Measurements from ENCODE around the gene PSMA2.

PSMA2 gene

DNA sequence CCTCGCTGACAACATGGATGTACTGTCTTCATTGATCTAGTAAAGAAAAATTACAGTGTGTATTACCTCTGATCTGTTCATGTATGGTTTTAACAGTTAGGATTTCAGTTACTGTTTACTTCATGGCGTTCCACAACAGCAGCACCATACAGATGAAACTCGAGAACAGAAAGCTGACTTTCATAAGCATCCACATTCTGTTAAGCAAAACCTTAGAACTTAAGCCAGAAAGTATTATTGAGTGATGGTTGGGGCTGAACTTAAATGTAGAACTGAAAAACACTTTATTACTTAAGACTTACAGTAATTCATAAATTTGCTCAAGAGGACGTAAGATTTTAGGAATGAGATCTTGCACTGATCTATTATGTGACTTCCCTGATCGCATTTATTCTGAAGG lies 3.9 kb upstream of the PSMA2 start:
- no peaks in the 10 kb centered on the region for H3K9me3 ChIP-seq (ENCODE audit: insufficient read depth, low read depth, low read length)
- H3K4me3 ChIP-seq (ENCODE audit: low read length) = no peak overlapping the region
- H3K9ac ChIP-seq (ENCODE audit: low read depth, low read length) = no peak overlapping the region
- peaks cover 57% of the 10 kb centered on the region for H3K36me3 ChIP-seq (ENCODE audit: insufficient read depth, low read depth, low read length)
- peaks cover 4% of the 10 kb centered on the region; the same call in 1 of the 2 replicates for H3K4me1 ChIP-seq (ENCODE audit: insufficient read depth, low read length)
- H3K27me3 ChIP-seq (ENCODE audit: insufficient read depth, low read length) = no peaks in the 10 kb centered on the region
- H3K27ac ChIP-seq (ENCODE audit: low read length) = no peak overlapping the region

DNA sequence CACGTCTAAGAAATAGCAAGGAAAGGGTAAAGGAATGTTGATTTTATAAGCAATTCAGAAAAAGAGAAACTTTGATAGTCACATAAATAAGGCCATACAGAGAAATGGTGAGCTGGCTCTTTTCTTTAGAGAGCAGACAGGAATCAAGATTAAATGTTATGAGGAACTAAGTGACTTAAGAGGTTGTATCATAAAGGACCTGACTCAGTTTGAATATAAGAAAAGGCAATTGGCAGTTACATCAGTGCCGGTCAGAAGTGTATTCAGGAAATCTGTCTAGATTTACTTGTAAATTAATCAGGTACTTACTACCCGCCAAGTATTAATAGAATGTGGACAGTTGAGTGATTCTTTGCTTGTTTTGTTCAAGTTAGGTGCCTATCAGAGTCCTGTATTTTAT lies 2.3 kb upstream of the PSMA2 start:
- peaks cover 55% of the 10 kb centered on the region for H3K36me3 ChIP-seq (ENCODE audit: insufficient read depth, low read depth, low read length)
- no peak overlapping the region for H3K9ac ChIP-seq (ENCODE audit: low read depth, low read length)
- H3K4me1 ChIP-seq (ENCODE audit: insufficient read depth, low read length) = peaks cover 7% of the 10 kb centered on the region; the same call in 1 of the 2 replicates
- H3K4me3 ChIP-seq (ENCODE audit: low read length) = no peak overlapping the region
- H3K27me3 ChIP-seq (ENCODE audit: insufficient read depth, low read length) = no peaks in the 10 kb centered on the region
- no peak overlapping the region for H3K27ac ChIP-seq (ENCODE audit: low read length)
- H3K9me3 ChIP-seq (ENCODE audit: insufficient read depth, low read depth, low read length) = no peaks in the 10 kb centered on the region

DNA sequence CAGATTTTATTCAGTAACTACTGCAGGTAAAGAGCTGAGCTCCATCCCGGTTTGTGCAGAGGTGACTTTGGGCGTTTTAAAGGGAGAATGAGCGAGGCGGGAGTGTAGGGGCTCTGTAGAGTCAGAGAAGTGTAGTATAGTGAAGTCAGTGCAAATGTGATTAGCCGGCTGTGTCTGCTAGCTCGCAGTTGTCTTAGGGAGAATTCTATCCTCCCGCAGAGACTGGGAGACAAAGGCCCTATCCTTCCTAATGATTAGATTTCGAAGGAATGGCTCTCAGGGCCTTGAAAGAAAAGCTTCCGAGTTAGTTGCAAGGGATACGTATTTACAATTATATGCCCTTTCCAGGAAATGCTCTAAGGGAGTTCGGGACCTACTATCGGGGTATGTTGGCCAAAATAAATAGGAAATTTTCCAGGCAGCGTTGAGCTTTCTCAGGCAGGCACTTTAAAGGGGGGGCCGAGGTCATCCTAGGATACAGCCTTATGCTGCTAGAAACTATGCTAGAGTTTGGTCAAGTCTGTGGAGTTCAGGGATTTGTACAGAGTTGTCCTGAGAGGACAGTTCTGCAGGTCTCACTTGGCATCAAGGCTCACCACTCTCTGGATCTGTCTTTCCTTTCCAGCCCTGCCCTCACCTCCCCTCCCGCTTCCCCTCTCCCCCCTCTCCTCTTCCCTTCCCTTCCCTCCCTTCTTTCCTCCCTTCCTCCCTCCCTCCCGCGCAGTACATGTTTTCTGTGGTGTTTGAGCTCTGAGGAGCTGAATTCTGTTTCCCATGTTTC lies 1.0 kb upstream of the PSMA2 start:
- peak overlapping the region; percentile 98 for H3K9ac ChIP-seq (ENCODE audit: low read depth, low read length)
- H3K9me3 ChIP-seq (ENCODE audit: insufficient read depth, low read depth, low read length) = no peaks in the 10 kb centered on the region
- H3K27me3 ChIP-seq (ENCODE audit: insufficient read depth, low read length) = no peaks in the 10 kb centered on the region
- peaks cover 47% of the 10 kb centered on the region for H3K36me3 ChIP-seq (ENCODE audit: insufficient read depth, low read depth, low read length)
- H3K4me3 ChIP-seq (ENCODE audit: low read length) = peak overlapping the region; percentile 97
- peak overlapping the region; percentile 53 for H3K27ac ChIP-seq (ENCODE audit: low read length)
- peaks cover 7% of the 10 kb centered on the region; the same call in 1 of the 2 replicates for H3K4me1 ChIP-seq (ENCODE audit: insufficient read depth, low read length)

DNA sequence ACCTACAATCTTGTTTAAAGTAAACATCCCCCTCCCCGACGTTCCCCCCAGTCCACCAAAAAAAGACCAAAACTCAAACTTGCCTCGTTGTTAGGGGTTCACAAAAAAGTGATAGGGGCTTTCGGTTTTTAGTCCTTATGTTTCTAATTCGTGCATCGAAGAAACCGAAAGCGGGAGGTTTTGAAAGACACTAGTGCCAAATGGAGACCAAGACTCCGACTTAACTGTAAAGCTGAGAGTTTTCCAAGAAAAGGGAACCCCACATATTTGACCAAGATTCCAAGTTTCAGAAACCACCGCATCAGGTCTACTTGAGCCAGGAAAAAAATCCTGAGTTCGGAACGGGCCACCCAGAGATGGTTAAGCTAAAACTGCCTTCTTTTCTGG lies 534 bp downstream of the PSMA2 start:
- Histone ChIP-seq H3K4me3 (ENCODE audit: low read length) (peak overlapping the region; percentile 97), H3K27ac (ENCODE audit: low read length) (peak overlapping the region; percentile 90), H3K9ac (ENCODE audit: low read depth, low read length) (peak overlapping the region; percentile 98), H3K36me3 (ENCODE audit: insufficient read depth, low read depth, low read length) (peaks cover 48% of the 10 kb centered on the region), H3K4me1 (ENCODE audit: insufficient read depth, low read length) (peaks cover 7% of the 10 kb centered on the region; the same call in 1 of the 2 replicates), H3K9me3 (ENCODE audit: insufficient read depth, low read depth, low read length) (no peaks in the 10 kb centered on the region), H3K27me3 (ENCODE audit: insufficient read depth, low read length) (no peaks in the 10 kb centered on the region)

DNA sequence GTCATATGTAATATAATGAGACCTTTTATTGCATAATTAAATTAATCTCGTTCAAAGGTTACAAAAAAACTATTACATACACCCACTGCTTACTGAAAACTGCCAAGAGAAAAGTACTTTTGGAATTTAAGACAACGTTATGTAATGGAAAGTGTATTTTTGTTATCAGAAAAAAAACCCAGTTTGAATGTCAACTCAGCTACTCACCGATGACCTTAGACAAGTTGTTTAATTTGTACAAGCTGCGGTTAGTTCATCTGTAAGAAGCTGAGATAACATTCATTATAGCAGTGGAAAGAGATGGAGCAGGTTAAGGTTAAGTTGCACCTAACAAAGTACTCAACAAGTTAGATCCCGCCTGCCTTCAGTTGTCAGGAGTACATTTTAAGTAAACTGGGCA lies 1.1 kb downstream of the PSMA2 start:
- no peaks in the 10 kb centered on the region for H3K27me3 ChIP-seq (ENCODE audit: insufficient read depth, low read length)
- peaks cover 7% of the 10 kb centered on the region; the same call in 1 of the 2 replicates for H3K4me1 ChIP-seq (ENCODE audit: insufficient read depth, low read length)
- peak overlapping the region; percentile 97 for H3K4me3 ChIP-seq (ENCODE audit: low read length)
- peak overlapping the region; percentile 98 for H3K9ac ChIP-seq (ENCODE audit: low read depth, low read length)
- H3K27ac ChIP-seq (ENCODE audit: low read length) = no peak overlapping the region
- peaks cover 48% of the 10 kb centered on the region for H3K36me3 ChIP-seq (ENCODE audit: insufficient read depth, low read depth, low read length)
- H3K9me3 ChIP-seq (ENCODE audit: insufficient read depth, low read depth, low read length) = no peaks in the 10 kb centered on the region

DNA sequence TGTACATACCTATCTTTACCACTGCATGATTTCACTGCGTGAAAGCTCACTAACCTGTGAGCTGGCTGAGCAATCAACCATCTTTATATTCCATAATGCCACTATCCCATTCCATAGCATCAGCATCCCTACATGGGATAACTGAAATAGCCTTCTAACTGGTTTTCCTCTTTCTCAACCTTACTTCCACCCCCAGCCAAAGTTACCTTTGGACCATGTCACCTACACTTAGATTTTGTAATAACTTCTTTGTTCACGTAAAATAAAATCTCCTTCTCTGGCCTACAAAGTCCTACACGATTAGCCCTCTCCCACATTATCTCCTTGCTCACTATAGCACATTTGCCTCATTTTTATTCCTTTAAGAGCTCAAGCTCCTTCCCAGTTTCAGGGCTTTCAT lies 2.5 kb downstream of the PSMA2 start:
- Histone ChIP-seq H3K36me3 (ENCODE audit: insufficient read depth, low read depth, low read length) (peaks cover 51% of the 10 kb centered on the region), H3K4me1 (ENCODE audit: insufficient read depth, low read length) (peaks cover 7% of the 10 kb centered on the region; the same call in 1 of the 2 replicates), H3K27ac (ENCODE audit: low read length) (no peak overlapping the region), H3K27me3 (ENCODE audit: insufficient read depth, low read length) (no peaks in the 10 kb centered on the region), H3K9me3 (ENCODE audit: insufficient read depth, low read depth, low read length) (no peaks in the 10 kb centered on the region), H3K4me3 (ENCODE audit: low read length) (peak overlapping the region; percentile 97; the same call in 1 of the 2 replicates), H3K9ac (ENCODE audit: low read depth, low read length) (peak overlapping the region; percentile 23; the same call in 1 of the 2 replicates)

DNA sequence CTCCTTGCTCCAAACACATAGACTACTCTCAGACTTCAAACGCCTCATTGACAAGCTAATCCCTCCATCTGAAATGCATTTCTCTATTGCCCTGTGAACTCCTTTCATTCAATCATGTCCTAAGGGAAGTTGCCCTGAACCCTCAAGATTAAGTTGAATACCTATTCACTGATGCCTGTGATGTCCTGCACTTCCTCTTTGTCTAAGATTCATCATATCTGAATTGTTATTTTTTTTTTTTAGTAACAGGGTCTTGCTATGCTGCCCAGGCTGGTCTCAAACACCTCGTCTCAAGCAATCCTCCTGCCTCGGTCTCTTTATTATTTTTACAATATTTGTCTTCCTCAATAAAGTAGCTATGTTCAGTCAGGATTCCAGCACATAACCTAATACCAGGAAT lies 3.2 kb downstream of the PSMA2 start:
- Histone ChIP-seq H3K9me3 (ENCODE audit: insufficient read depth, low read depth, low read length) (no peaks in the 10 kb centered on the region), H3K27ac (ENCODE audit: low read length) (no peak overlapping the region), H3K27me3 (ENCODE audit: insufficient read depth, low read length) (no peaks in the 10 kb centered on the region), H3K9ac (ENCODE audit: low read depth, low read length) (no peak overlapping the region), H3K36me3 (ENCODE audit: insufficient read depth, low read depth, low read length) (peaks cover 58% of the 10 kb centered on the region), H3K4me3 (ENCODE audit: low read length) (no peak overlapping the region), H3K4me1 (ENCODE audit: insufficient read depth, low read length) (peaks cover 7% of the 10 kb centered on the region; the same call in 1 of the 2 replicates)

DNA sequence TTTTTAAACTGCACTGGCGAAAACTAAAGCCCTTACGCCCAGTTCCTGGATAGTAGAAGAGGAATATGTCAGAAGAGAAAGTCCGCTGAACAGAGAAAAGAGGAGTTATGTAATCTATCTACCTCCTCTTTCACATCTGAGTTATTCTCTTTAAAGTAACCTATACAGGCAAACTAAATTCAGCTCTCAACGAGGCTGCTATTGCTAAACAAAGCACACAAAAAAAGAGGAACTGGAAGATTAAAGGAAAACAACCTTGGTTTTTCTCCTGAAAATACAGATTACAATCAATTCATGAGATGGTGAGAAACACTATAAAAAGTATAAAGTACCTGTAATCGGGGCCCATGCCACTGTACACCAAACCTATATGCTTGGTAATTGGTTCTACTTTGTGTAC lies 5.8 kb downstream of the PSMA2 start:
- Histone ChIP-seq H3K36me3 (ENCODE audit: insufficient read depth, low read depth, low read length) (peaks cover 83% of the 10 kb centered on the region), H3K9ac (ENCODE audit: low read depth, low read length) (no peak overlapping the region), H3K27me3 (ENCODE audit: insufficient read depth, low read length) (no peaks in the 10 kb centered on the region), H3K9me3 (ENCODE audit: insufficient read depth, low read depth, low read length) (no peaks in the 10 kb centered on the region), H3K4me1 (ENCODE audit: insufficient read depth, low read length) (peaks cover 3% of the 10 kb centered on the region; the same call in 1 of the 2 replicates), H3K4me3 (ENCODE audit: low read length) (no peak overlapping the region), H3K27ac (ENCODE audit: low read length) (no peak overlapping the region)

DNA sequence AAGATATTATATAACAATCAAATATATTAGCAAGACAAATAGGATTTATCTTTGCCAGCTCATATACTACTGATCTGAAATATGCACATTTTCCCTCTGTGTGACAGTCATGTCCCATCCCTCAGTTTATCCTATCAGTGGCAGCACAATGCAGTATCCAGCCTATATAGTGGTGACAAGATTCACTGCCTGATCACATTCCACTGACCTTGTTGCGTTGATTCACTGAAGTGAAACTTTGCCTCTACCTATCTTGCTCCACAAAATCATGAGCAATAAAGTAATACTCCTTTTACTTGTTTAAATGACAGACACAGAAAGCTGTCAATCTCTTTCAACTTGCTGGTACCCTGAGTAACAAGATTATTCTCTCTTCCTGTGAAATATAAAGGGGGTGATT lies 6.3 kb downstream of the PSMA2 start:
- H3K9me3 ChIP-seq (ENCODE audit: insufficient read depth, low read depth, low read length) = no peaks in the 10 kb centered on the region
- H3K4me1 ChIP-seq (ENCODE audit: insufficient read depth, low read length) = peaks cover under 1% of the 10 kb centered on the region; the same call in 1 of the 2 replicates
- H3K27ac ChIP-seq (ENCODE audit: low read length) = no peak overlapping the region
- no peak overlapping the region for H3K4me3 ChIP-seq (ENCODE audit: low read length)
- no peaks in the 10 kb centered on the region for H3K27me3 ChIP-seq (ENCODE audit: insufficient read depth, low read length)
- H3K9ac ChIP-seq (ENCODE audit: low read depth, low read length) = no peak overlapping the region
- H3K36me3 ChIP-seq (ENCODE audit: insufficient read depth, low read depth, low read length) = peaks cover 86% of the 10 kb centered on the region

DNA sequence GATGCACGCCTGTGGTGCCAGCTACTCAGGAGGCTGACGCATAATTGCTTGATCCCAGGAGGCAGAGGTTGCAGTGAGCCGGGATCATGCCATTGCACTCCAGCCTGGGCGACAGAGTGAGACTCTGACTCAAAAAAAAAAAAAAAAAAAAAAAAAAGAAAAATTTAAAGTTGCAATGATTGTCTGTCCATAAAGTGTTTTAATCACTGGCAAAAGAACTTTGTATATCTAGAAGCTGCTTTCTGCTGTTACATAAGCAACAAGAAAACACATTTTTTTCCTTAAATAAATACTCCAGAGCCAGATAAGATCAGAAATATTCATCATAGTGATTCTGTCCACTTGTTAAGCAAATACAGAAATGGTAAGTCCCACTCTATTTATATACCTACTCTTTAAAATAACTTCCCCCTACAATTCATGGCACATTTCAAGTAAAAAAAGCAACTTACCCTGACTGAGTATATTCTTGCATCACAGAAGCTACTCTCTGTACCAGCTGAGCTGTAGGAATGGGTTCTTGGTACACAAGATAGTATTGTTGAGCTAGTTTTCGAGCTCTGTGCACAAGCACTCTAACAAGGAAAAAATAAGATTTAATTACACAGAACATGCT lies 7.6 kb downstream of the PSMA2 start:
- no peaks in the 10 kb centered on the region for H3K4me1 ChIP-seq (ENCODE audit: insufficient read depth, low read length)
- peaks cover 92% of the 10 kb centered on the region for H3K36me3 ChIP-seq (ENCODE audit: insufficient read depth, low read depth, low read length)
- H3K27me3 ChIP-seq (ENCODE audit: insufficient read depth, low read length) = no peaks in the 10 kb centered on the region
- H3K9ac ChIP-seq (ENCODE audit: low read depth, low read length) = no peak overlapping the region
- no peak overlapping the region for H3K27ac ChIP-seq (ENCODE audit: low read length)
- no peaks in the 10 kb centered on the region for H3K9me3 ChIP-seq (ENCODE audit: insufficient read depth, low read depth, low read length)
- H3K4me3 ChIP-seq (ENCODE audit: low read length) = no peak overlapping the region

DNA sequence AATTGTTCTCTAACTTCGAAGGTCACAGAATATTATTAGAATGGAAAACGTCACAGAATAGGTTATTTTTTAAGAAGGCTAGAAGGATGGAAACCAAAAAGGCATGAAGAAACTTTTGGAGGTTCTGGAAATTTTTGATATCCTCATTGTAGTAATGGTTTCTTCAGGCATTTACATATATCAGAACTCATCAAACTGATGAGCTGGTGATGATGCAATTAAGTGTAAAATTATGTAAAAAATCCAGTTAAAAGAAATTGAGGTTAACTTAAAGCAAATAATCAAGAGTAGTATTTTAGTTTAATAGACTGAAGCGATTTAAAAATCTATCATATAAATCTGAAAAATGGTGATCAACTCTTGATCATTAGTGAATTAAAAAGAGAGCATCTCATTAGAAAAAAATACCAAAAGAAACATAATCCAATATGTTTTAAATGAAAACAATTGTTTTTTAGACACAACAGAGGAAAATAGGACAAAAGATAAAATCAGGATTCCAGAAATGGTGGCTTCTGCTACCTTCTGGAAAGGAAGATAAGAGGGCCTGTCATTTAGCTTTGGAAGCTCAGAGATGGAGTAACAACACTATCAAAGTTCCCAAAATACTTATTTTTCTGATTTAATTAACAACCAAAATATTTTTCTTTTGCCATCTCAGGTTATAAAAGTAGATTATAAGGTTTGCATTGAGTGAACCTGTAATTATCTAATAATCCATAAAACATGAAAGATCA lies 9.8 kb downstream of the PSMA2 start:
- no peak overlapping the region for H3K4me3 ChIP-seq (ENCODE audit: low read length)
- no peaks in the 10 kb centered on the region for H3K9me3 ChIP-seq (ENCODE audit: insufficient read depth, low read depth, low read length)
- no peak overlapping the region for H3K9ac ChIP-seq (ENCODE audit: low read depth, low read length)
- no peaks in the 10 kb centered on the region for H3K27me3 ChIP-seq (ENCODE audit: insufficient read depth, low read length)
- peaks cover 100% of the 10 kb centered on the region for H3K36me3 ChIP-seq (ENCODE audit: insufficient read depth, low read depth, low read length)
- no peak overlapping the region for H3K27ac ChIP-seq (ENCODE audit: low read length)
- no peaks in the 10 kb centered on the region for H3K4me1 ChIP-seq (ENCODE audit: insufficient read depth, low read length)
